ENCODE data around the gene LRRN3.

LRRN3 gene

GRCh38 chr7:111159426-111159825, 68.5 kb downstream of the LRRN3 start:
- ChIA-PET POLR2A (no interaction called here), CTCF (no interaction called here)
- TF ChIP-seq ZNF580 (tag by site-specific recombination; IDR thresholded peaks at IDR 0.05) (no peak), ZNF404 (tag by site-specific recombination; IDR thresholded peaks at IDR 0.05) (no peak), REST (tag by site-specific recombination; IDR thresholded peaks at IDR 0.05) (no peak), OSR2 (tag by site-specific recombination; IDR thresholded peaks at IDR 0.05) (no peak)
- no peaks in the 10 kb centered on the region for H3K9me3 ChIP-seq (ENCODE audit: control insufficient read depth, insufficient read depth, low read depth, low read length)
- H3K36me3 ChIP-seq (ENCODE audit: control insufficient read depth in 2 of 2, insufficient read depth in 1 of 2, low read length in 2 of 2): no peaks in the 10 kb centered on the region
- H3K4me3 ChIP-seq (ENCODE audit: low read depth, low read length): no peak overlapping the region
- H3K4me1 ChIP-seq (ENCODE audit: control insufficient read depth, insufficient read depth, low read length): no peaks in the 10 kb centered on the region
- no peak overlapping the region for H3K27ac ChIP-seq (ENCODE audit: extremely low read depth, low read depth, low read length)

GRCh38 chr7:111160297-111160696, 69.4 kb downstream of the LRRN3 start:
- Histone ChIP-seq H3K4me1 (ENCODE audit: control insufficient read depth, insufficient read depth, low read length) (no peaks in the 10 kb centered on the region), H3K27ac (ENCODE audit: extremely low read depth, low read depth, low read length) (no peak overlapping the region), H3K9me3 (ENCODE audit: control insufficient read depth, insufficient read depth, low read depth, low read length) (no peaks in the 10 kb centered on the region), H3K36me3 (ENCODE audit: control insufficient read depth in 2 of 2, insufficient read depth in 1 of 2, low read length in 2 of 2) (no peaks in the 10 kb centered on the region), H3K4me3 (ENCODE audit: low read depth, low read length) (no peak overlapping the region)
- POLR2A ChIA-PET: no interaction called here
- TF ChIP-seq ZNF169 (tag by site-specific recombination; IDR thresholded peaks at IDR 0.05): no peak
- TF ChIP-seq ZNF133 (tag by site-specific recombination; IDR thresholded peaks at IDR 0.05): no peak
- CTCF ChIA-PET: no interaction called here

GRCh38 chr7:111162692-111163091, 71.8 kb downstream of the LRRN3 start:
- POLR2A ChIA-PET: interaction anchor here (0.6 kb wide), 1 partner anchor 163 kb away, joined by 3 read pairs; no protein-coding TSS in a partner anchor

GRCh38 chr7:111164442-111164841, 73.5 kb downstream of the LRRN3 start:
- H3K4me3 ChIP-seq (ENCODE audit: low read depth, low read length): no peak overlapping the region
- no peaks in the 10 kb centered on the region for H3K9me3 ChIP-seq (ENCODE audit: control insufficient read depth, insufficient read depth, low read depth, low read length)
- POLR2A ChIA-PET: no interaction called here
- CTCF ChIA-PET: no interaction called here
- H3K36me3 ChIP-seq (ENCODE audit: control insufficient read depth in 2 of 2, insufficient read depth in 1 of 2, low read length in 2 of 2): no peaks in the 10 kb centered on the region
- peaks cover 8% of the 10 kb centered on the region for H3K4me1 ChIP-seq (ENCODE audit: control insufficient read depth, insufficient read depth, low read length)
- H3K27ac ChIP-seq (ENCODE audit: extremely low read depth, low read depth, low read length): no peak overlapping the region
- TF ChIP-seq ZNF19 (tag by site-specific recombination; IDR thresholded peaks at IDR 0.05; ENCODE audit: low read depth) (no peak), ZNF133 (tag by site-specific recombination; IDR thresholded peaks at IDR 0.05) (no peak), SP2 (tag by site-specific recombination; IDR thresholded peaks at IDR 0.05) (no peak), ZNF571 (tag by site-specific recombination; IDR thresholded peaks at IDR 0.05) (no peak), ZNF37A (tag by site-specific recombination; IDR thresholded peaks at IDR 0.05) (no peak), ZNF335 (tag by site-specific recombination; conservative IDR thresholded peaks at IDR 0.05) (no peak), ZNF677 (tag by site-specific recombination; IDR thresholded peaks at IDR 0.05) (no peak), ZBTB7A (tag by site-specific recombination; IDR thresholded peaks at IDR 0.05; ENCODE audit: low read depth) (no peak), ZXDB (tag by site-specific recombination; IDR thresholded peaks at IDR 0.05) (no peak), SETDB1 (IDR thresholded peaks at IDR 0.05; ENCODE audit: insufficient read length, low read length) (no peak), ZNF10 (tag by site-specific recombination; IDR thresholded peaks at IDR 0.05) (no peak), ZNF132 (tag by site-specific recombination; IDR thresholded peaks at IDR 0.05; ENCODE audit: borderline replicate concordance) (no peak), GLI2 (tag by site-specific recombination; IDR thresholded peaks at IDR 0.05; ENCODE audit: borderline replicate concordance, low read depth) (no peak)

More at GRCh38 chr7:111162692-111163091, 71.8 kb downstream of the LRRN3 start:
- TF ChIP-seq ZNF510 (tag by site-specific recombination; IDR thresholded peaks at IDR 0.05; ENCODE audit: insufficient replicate concordance): no peak
- TF ChIP-seq ZNF621 (tag by site-specific recombination; IDR thresholded peaks at IDR 0.05): no peak
- peak; percentile 6 for TF ChIP-seq EGR2 (tag by site-specific recombination; IDR thresholded peaks at IDR 0.05; ENCODE audit: low read depth)
- TF ChIP-seq ZNF654 (tag by site-specific recombination; IDR thresholded peaks at IDR 0.05; ENCODE audit: low read depth): no peak
- TF ChIP-seq ZNF777 (tag by site-specific recombination; IDR thresholded peaks at IDR 0.05; ENCODE audit: borderline replicate concordance): no peak
- no peak for TF ChIP-seq RBAK (tag by site-specific recombination; IDR thresholded peaks at IDR 0.05)
- no peak for TF ChIP-seq ZNF274 (IDR thresholded peaks at IDR 0.05; ENCODE audit: low read length)
- no peak for TF ChIP-seq ZNF274 (tag by site-specific recombination; IDR thresholded peaks at IDR 0.05; ENCODE audit: borderline replicate concordance)
- Histone ChIP-seq H3K4me1 (ENCODE audit: control insufficient read depth, insufficient read depth, low read length) (peaks cover under 1% of the 10 kb centered on the region; the same call in 1 of the 2 replicates), H3K9me3 (ENCODE audit: control insufficient read depth, insufficient read depth, low read depth, low read length) (no peaks in the 10 kb centered on the region), H3K36me3 (ENCODE audit: control insufficient read depth in 2 of 2, insufficient read depth in 1 of 2, low read length in 2 of 2) (no peaks in the 10 kb centered on the region), H3K4me3 (ENCODE audit: low read depth, low read length) (no peak overlapping the region), H3K27ac (ENCODE audit: extremely low read depth, low read depth, low read length) (no peak overlapping the region)
- CTCF ChIA-PET: no interaction called here
